Stimulated activated CD4-positive, alpha-beta T cell treated with anti-CD3 and anti-CD28 coated beads, Interleukin-15, amount 100 ng/mL, for 48 hours (primary cell): Measurements from ENCODE around the gene MEIS2.

ENCODE experiments used
- DNase-seq, 2 donors: peaks; one replicate each; pipeline ENCODE4 v3.0.0-alpha.2; 2020; ENCODE audit warnings: low read depth in 2 of 2

Gene MEIS2

DNA sequence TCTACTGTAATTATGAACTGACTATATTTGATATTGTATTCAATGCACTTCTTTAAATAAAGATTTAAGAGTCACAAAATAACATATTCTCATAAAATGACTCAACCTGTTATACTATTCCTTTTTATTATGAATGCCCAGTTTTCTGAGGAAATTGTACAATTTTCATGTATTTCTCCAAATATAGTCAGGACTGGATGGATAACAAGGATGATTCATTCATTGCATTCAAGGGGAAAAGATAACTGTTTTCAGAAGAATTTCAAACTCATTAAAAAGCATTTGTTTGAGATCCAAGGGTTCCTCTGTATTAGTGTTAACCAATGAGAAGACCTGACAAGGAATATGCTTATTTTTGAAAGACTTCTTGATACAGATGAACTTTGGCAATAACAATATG, 163.7 kb downstream of the MEIS2 start:
- DNase-seq: no peak

DNA sequence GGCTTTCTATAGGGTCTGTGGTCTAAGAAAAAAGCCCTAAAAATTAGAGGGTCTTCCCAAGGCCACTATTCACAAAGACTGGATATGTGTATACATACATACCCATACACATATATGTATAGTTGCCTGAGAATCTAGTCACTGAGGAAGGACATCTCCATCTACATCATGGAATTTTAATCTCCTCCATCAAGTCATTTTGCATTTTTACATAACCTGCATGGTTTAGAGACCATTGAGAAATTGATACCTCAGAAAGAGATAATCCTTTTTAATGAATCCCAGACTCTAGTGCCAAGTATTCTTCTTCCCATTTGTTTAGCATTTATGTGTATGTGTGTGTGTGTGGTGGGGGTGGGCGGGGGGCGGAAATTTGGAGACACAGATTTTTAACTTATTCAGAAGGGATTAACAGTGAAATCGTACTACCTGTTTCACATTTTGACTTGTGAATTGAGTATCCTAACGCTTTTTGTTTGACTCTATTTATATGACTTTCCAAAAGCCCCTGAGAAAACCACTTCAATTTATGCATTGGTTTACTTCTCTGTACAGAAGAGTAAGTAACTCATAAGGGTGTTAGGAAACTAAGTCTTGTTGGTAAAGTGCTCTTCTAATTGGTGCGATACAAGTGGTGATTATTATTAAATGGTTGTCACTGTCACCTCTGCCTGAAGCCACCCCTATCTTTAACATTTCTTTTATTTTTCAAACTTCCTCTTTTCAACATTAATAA, 166.9 kb downstream of the MEIS2 start:
- no peak for DNase-seq

DNA sequence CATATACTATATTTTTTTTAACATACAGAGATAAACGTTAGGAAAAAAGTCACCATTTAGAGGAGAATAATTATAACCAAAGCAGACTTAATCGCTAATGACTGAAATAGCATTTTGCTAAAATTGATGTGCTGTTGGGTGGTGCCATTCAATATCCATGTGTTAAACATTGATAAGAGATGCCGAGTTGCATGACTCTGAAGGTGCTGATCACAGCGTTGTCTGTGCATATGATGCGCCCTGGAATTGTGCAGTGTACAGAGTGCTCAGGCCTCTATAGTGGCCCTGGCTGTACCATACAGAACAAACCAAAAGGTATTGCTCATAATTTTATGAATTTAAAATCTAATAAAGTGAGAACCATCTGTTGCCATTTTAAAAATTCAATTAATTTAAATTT, 168.3 kb downstream of the MEIS2 start:
- no peak for DNase-seq

DNA sequence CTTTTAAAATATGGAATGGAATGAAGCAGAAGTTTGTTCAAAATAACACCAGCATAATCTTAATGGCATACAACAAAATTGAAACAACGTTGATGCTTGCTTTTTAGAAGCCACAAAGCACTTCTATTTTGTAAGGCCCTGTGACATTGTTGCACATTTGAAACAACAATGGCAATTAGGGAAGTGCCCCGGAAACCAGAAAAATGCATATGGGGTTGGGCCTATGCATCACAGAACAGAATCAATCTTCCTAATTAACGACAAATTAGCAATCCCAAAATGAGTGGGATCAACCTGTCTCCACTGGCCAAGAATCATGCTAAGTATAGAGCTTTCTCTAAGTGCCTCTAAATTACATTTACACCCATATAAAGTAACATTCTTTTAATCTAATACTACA, 168.9 kb downstream of the MEIS2 start:
- no peak for DNase-seq

DNA sequence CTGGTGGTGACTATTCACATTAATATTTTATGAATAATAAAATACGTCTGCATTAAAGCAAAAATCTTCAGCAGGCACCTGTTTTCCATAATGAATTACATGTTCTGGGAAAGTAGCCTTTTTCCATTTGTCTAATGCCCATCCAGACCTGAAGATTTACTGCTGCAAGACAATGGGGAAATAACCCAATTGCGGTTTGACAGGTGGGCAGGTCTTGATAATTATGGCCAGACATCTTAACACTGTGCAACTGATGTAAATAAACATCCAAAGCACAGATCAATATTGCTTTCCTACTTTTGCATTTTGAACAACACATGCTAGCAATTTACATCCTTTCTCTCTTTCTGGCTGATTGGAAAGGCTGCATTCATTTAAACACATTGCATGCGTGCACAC, 173.9 kb downstream of the MEIS2 start:
- no peak for DNase-seq

DNA sequence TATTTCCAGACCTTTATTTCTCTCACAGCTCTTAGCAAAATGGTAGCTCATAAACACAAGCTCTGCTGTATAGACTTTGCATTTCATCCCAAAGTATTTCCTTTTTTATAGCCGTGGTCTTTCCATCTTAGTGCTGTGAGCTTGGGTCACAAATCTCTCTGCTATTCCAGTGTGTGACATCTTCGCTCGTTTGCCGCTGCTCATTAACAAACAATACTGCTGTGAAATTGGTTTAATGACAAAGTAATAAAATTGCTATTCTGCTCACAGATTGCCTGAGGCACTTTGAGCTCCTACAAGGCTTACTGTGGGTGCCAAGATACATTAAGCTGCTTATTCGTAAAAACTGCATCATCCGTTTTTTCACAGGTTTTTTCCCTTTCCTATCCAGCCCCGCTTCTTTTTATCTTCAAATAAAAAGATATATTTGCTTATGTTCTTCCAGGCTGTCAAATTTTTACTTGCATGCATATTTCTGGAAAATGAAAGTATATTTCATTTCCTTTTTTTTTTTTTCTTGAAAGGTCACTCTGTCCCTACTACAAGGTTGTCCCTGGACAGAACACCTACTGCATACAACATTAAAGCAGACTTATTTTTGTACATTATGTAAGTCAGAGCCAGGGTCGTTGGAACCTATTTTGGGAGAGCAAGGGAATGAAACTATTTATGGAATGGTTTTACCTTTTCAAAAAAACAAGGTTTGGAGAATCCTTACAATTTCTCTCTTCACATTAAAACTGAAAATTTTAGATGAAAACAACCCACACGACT, 174.5 kb downstream of the MEIS2 start:
- no peak for DNase-seq

DNA sequence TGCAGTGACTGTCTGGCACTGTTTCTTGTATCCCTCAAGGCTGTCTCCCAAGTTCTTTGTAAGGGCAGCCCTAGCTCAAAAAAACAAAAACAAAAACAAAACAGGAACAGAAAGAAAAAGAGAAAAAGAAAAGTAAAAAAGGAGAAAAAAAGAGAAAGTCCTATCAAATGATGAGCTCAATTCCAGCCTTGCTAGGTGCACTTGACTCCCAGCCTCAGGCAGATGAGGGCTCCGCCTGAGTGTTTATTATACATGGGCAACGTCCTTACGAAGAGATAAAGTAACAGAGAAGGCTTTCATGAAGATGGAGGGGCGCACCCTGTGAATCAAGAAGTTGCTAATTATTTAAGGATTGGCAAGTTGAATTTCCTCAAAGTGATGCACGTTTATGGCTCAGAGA, 175.3 kb downstream of the MEIS2 start:
- no peak for DNase-seq

DNA sequence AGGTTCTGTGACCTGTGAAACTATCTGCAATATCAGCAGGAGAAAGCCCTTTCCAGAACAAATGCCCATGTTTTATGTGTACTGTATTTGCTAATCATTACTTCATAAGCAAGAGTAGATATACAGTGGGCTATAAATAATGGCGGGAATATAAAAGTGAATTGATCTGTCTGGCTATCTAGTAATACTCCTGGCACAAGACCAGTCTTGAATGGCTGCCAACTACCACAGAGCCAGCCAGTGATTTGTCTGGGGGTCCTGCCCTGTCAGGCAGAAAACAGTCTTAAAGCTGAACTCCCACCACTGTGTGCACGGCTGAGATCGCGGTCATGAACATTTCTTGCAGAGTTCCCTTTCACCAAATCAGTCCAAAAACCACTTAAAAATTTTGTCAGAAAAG, 176.3 kb downstream of the MEIS2 start:
- no peak for DNase-seq

DNA sequence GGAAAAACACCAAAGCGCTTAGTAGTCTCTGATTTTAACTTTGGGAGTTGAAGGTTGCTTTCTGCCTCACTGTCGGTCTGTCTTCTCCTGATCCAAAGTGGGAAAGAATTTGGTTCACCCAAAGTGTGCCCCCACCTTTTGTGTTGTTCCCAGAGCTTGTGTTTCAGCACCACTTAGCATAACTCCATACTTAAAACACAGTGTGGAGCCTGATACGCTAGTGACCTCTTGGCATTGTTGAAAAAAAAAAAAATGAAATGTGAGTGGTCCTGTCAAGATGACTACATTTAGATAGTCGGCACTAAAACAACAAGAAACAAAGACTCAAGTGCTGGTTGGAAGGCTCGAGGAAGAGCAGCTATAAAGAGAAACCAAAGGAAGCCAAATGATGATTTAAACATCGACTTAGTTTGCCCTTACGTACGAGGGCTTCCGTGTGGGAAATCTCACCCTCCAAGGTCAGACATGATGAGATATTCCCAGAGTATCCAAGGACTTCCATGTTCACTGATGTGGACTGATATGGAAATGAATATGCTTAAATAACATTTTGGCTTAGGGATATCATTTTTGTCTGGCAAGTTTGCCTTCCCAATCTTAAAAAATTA, 178.8 kb downstream of the MEIS2 start:
- no peak for DNase-seq

DNA sequence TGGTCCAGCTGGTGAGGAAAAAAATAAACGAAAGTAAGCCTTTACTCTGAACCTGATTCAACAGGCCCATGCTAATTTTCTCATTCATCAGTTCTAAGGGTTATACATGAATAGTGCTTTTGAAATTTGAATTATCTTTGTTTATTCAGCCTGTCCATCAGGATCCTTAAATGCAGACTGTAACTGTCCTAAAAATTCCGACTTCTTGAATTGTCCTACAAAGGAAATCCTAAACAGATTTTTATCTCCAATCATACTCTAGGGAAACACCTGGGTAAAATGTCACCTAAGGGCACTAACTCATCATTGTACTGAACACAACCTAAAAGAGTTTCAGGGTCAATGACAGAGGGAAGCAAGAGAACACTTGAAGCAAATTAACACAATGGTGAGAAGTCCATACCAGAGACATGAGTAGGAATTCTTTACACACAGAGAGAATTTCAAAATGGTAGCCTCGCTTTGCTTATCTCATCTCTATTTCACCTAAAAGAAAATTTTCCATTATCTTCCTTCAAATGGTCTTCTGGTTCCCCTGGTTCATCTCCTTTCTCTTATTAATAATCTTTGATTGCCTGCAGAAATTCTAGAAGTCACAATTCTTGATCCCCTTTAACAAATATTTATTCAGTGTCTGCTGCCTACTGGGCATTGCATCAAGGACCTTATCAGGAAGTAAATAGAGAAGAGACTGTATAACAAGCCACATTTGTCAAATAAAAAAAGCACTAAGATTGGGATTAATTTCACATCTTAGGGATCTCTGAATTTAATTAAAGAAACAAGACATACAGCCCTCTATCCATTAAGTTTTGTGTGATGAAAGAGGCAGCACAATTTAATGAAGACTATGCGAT, 182.7 kb downstream of the MEIS2 start:
- no peak for DNase-seq

DNA sequence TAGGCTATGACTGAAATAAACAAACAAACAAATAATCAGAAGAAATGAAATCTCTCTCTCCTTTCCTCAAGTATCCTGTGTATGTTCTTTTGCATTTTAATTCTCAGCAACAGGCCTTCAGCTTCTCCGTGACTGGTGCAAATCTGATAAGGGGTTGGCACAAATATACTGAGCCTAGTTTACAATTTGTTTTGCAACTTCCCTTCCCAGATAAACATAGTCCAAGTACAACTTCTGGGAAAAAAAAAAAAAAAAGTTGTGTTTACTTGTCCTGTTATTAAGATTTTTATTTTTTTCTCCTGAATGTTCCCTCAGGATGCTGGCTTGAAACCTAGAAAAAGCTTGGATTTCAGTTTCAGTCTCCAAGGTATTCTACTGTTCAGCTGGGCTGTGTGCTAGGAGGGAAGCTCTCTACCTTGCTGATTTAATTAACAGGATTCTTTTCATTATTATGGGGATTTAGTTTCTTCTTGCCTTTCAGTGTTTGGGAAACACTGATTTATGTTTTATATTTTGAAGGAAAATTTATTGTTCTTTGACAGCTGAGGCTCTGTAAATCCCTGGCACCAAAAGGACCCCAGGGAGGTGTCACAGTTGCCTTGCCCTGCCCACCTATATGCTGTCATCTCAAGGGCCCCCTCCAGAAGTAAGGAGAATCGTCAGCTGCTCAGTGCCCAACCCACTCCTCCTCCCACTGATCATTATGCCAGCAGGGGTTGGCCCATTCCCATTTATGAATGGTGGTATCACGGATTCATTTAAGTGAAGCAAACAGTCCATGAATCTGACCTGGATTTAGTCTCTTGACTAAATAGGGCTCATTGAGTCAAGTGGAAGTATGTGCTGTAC, 185.2 kb downstream of the MEIS2 start:
- no peak for DNase-seq

DNA sequence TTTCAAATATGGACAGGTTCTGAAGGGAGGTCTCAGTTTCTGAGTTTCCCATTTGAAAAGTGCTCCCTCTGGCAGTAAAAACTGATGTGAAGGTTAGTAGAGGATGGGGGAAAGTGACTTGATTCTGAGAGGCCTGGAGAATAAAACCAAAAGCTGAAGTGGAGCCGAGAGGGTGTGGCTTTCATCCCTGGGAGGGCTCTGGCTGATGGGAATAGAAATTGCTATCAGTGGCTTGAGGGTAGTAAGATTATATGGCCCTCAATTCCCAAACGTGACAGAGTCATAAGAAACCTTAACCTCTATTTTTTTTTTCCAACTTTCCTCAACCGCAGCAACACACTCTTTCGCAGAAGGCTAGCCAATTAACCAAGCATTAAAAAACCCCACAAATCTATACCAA, 185.9 kb downstream of the MEIS2 start:
- no peak for DNase-seq

DNA sequence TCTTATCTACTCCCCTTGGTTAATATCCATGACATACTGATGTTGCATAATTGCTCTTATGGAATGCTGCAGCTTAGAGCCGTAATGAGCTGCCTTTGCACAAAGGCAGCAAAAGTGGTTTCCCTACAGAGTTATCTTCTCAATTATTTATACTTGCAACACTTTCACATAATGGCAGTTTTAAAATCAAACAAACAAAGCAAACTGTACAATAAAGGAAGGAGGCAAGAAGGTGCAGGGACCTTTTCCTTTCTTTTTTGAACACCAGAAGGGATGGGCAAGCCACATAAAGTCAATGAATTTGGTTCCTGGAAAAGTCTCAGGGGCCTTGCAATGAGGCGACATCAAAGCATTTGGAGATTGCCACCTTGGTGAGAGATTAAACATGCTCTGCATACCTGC, 188.0 kb downstream of the MEIS2 start:
- no peak for DNase-seq

DNA sequence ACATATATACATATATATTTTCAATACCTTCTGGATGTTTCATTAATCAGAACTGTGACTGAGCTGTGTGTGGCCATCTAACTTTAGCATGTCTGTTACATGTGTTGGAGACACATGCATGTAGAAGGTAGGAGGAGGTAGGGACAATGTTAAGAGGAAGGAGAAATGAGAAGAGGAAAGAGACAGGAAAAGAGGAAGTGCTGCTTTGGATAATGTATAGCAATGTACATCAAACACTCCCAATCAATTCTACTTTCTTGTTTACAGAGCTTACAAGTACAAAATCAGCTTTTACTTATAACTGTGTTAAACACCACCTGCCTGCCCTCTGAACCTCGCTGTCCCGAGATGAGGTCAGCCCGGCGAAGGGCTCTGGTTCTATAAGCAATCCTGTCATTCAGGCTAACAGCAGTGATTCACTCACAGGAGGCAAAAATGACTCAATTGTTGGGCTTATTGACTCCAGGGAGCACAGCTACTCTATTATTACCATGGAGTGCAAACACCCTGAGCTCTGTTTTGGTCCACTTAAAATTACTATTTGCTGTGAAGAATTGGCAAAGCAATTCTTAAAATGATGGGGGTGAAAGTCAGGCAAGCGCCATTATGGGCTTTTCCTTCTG, 188.9 kb downstream of the MEIS2 start:
- no peak for DNase-seq

DNA sequence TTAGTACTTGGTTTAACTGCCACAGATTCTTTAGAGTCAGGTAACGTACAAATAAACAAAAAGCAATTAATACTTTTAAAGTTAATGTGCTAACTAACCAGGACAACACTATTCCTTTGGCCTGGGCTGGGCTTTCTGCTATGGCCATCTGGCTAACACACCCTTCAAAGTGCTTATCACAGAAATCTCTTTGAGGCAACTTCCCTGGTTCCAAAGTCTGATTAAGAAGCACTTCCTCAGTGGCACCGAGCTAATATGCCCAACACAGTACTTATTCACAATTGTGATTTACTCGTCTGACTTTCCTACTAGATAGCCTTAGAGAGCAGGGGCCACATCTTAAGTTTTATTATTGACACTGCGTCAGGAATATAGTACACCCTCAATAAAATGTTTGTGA, 191.4 kb downstream of the MEIS2 start:
- no peak for DNase-seq

DNA sequence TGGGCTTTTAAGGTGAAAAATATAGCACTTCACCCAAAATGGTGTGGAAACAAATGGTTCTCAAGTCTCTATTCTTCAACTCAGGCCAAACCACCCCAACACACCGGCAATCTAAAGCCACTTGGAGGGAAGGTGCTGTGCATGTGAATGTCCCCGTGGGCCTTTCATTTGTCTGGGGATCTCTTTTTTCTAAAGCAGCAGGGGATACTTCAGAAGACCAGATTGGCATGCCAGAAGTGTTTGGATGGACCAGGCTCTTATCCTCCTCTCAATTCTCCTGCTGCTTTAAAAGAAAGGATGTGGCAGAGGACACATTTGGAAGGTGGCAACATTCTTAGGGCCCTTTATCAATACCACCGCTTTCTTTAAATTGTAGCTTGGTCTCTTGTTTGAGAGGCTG, 193.1 kb downstream of the MEIS2 start:
- no peak for DNase-seq

DNA sequence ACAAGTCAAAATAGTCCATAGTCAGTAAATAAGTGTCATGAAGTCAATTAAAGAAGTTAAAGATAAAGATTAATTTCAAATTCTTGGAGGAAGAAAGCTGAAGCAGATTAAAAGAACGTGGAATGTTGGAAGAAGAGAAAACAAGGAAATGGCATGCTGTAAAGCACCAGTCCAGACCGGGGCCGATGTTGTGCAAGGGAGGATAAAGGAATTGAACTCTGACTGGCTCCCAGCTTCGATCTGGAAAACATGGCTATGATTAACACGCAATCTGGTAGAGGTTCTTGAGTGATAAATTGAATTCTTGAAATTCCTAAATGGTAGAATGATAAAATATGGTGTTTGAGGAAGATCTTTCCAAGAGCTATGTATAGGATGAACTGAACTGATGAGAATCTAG, 194.4 kb downstream of the MEIS2 start:
- no peak for DNase-seq

DNA sequence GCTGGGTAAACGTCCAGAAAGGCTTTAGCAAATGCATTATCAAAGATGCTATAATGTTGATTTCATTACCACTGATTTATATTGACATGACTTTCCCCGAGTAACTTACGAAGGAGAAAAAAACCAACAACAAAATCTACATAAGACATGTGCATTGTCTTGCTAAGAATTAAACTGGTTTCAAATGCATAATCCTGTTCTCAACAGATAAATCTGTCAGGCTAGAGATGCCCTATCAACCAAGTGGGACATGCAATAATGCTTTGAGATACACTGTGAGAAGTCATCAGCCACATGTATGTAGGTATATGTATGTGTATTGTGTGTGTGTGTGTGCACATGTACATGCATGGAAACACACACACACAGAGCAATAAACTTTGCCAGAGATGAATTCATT, 195.6 kb downstream of the MEIS2 start:
- DNase-seq: no peak

DNA sequence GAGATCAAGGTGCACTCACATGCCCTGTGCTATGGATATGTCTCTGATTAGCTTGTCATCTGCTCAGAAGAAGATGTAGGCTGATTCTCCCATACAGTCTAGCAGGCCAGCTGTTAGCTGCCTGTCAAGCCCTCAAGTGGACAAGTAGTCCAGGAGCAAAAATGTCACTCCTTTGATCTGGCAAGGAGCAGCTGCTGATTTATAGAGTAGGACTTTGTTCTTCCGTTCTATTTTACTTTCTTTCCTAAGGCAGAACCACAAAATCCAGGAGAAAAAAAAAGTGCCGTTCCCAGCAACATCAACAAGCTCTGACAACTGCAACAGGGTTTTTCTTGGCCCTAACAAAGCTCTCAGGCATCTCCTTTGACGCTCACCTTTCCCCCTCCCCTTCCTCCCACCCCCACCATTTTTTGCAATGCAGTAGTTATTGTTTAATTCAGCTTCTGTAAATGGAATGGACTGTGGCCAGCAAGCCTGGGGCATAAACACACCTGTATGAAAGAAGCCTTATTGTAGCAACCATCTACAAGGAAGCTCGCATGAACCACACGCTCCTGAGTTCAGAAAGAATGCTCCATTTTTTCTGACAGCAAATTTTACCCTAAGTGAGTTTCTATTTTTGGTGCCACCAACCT, 196.3 kb downstream of the MEIS2 start:
- no peak for DNase-seq

DNA sequence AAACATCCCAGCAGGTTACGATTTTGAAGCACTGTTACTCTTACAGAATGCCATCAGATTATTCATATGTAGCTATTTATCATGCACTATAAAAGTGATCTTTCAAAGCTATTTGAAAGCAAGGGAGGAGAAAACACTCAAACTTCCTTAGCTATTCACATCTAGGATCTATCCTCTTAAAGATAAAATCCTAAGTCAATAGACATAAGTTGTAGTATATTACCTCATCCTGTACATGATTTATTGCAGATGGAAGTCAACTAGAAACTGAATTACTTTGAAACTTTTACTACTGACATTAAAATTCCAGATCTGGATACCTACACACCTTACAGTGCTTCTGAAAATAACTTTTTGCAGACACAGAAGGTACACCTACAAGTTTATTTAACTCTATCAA, 197.2 kb downstream of the MEIS2 start:
- no peak for DNase-seq
